ENCODE data around the gene LCN12.
A peak's percentile ranks its signal among the peaks of the same experiment; 100 is the strongest.
"Not testable (repeated sequence)": the region's sequence is repeated elsewhere in the genome, so short reads cannot be mapped to it uniquely, and the experiment has no call there.

LCN12 gene

GRCh38 chr9:136990242-136990911, 38.3 kb downstream of the LCN12 start:
- no peak for DNase-seq (ENCODE audit: low read depth in 2 of 2)

GRCh38 chr9:136991993-136992818, 40.1 kb downstream of the LCN12 start, which contains the start of gene PAXX:
Gene PAXX (plus strand): TSS chr9:136992422. CDS start chr9:136992444, 22 bp downstream.
- peak; percentile 61 to 63 for DNase-seq (ENCODE audit: low read depth in 2 of 2)

- DNase-seq (ENCODE audit: low read depth in 2 of 2), result no peak
Measured at GRCh38 chr9:136992819-136993369, 40.8 kb downstream of the LCN12 start.

GRCh38 chr9:136994180-136994887, 42.3 kb downstream of the LCN12 start:
- no peak for DNase-seq (ENCODE audit: low read depth in 2 of 2)

GRCh38 chr9:136994888-136995230, 42.8 kb downstream of the LCN12 start:
- no peak for DNase-seq (ENCODE audit: low read depth in 2 of 2)

- no peak for DNase-seq (ENCODE audit: low read depth in 2 of 2)
Measured at GRCh38 chr9:136995362-136995761, 43.3 kb downstream of the LCN12 start.

GRCh38 chr9:136995772-136996311, 43.8 kb downstream of the LCN12 start:
- DNase-seq (ENCODE audit: low read depth in 2 of 2), result no peak

GRCh38 chr9:136996361-136997292, 44.6 kb downstream of the LCN12 start, which contains the start of gene CLIC3:
Gene CLIC3 (minus strand): TSS chr9:136996568. CDS start chr9:136996543, 25 bp downstream.
- no peak for DNase-seq (ENCODE audit: low read depth in 2 of 2)

- DNase-seq (ENCODE audit: low read depth in 2 of 2), result no peak
Measured at GRCh38 chr9:136997371-136997770, 45.3 kb downstream of the LCN12 start.

- DNase-seq (ENCODE audit: low read depth in 2 of 2), result no peak
Measured at GRCh38 chr9:136997830-136998234, 45.8 kb downstream of the LCN12 start.

GRCh38 chr9:137000177-137000930, 48.3 kb downstream of the LCN12 start:
- no peak for DNase-seq (ENCODE audit: low read depth in 2 of 2)

GRCh38 chr9:137001857-137002645, 50.0 kb downstream of the LCN12 start:
- no peak for DNase-seq (ENCODE audit: low read depth in 2 of 2)

- no peak for DNase-seq (ENCODE audit: low read depth in 2 of 2)
Measured at GRCh38 chr9:137002646-137003041, 50.6 kb downstream of the LCN12 start.

GRCh38 chr9:137004285-137004684, 52.2 kb downstream of the LCN12 start:
- DNase-seq (ENCODE audit: low read depth in 2 of 2), result not testable (repeated sequence)

All from fibroblast of skin of left biceps (primary cell).